NT2/D1 (cell line): Measurements from ENCODE around the gene CAPN3.

Source experiments
- YY1 ChIP-seq: IDR thresholded peaks from 2 replicates; pipeline ENCODE4 v1.6.1; 2011; ENCODE audit not compliant: insufficient read length, insufficient read depth
- ZNF274 ChIP-seq: IDR thresholded peaks from 2 replicates; pipeline ENCODE4 v1.6.1; 2011; ENCODE audit warnings: mild to moderate bottlenecking, low read depth, low read length

DNA sequence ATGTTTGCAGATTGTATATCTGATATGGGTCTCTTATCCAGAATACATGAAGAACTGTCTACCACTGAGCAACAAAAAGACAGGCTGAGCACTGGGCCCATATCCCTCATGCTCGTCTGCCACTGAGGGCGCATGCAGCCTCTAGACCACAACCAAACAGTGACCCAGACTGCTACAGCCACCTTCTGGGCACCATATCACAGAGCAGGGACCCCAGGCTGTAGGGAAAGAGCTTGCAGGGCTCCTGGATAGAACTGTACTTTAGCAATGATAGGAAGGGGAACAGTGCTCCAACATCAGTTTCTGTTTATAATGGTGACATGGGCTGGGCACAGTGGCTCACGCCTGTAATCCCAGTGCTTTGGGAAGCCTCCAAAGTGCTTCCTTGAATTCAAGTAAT is 45.8 kb upstream of the CAPN3 start:
- no peak for TF ChIP-seq ZNF274
- no peak for TF ChIP-seq YY1
